ENCODE measurements around the gene RBM6.

The RBM6 gene

GRCh38 chr3:50102558-50102957 is 162.6 kb downstream of the RBM6 start:
- no peak overlapping the region for H3K4me3 ChIP-seq
- H3K4me2 ChIP-seq, result no peak overlapping the region
- H3K4me1 ChIP-seq, result peaks cover 9 to 19% (median 12%) of the 10 kb centered on the region in 10 experiments; a peak in 18 of 20 replicates
- H3K36me3 ChIP-seq, result peaks cover 100% of the 10 kb centered on the region in 11 experiments
- no peak for TF ChIP-seq Cebpa-rat (IDR thresholded peaks at IDR 0.05)
- no peaks in the 10 kb centered on the region for H3K9me3 ChIP-seq (replicated peaks in 1 of 11)
- no peak overlapping the region for H3K27ac ChIP-seq
- no peak overlapping the region for H3K9ac ChIP-seq
- H3K27me3 ChIP-seq, result no peaks in the 10 kb centered on the region
- peaks cover 21 to 99% (median 79%) of the 10 kb centered on the region in 11 experiments for H4K20me1 ChIP-seq

GRCh38 chr3:50111757-50112156 is 171.8 kb downstream of the RBM6 start:
- Histone ChIP-seq H3K9ac (peak overlapping the region in 10 of 11 experiments; percentile 3 to 74 (median 44); a peak in 15 of 22 replicates), H3K27ac (peak overlapping the region in 8 of 11 experiments; percentile 65 to 87 (median 78); a peak in 15 of 22 replicates), H4K20me1 (peaks cover 10 to 100% (median 66%) of the 10 kb centered on the region in 11 experiments; a peak in 20 of 22 replicates), H3K4me1 (peaks cover 35 to 63% (median 59%) of the 10 kb centered on the region in 10 experiments), H3K9me3 (replicated peaks in 1 of 11) (no peaks in the 10 kb centered on the region), H3K27me3 (no peaks in the 10 kb centered on the region), H3K4me2 (peak overlapping the region in 8 of 11 experiments; percentile 57 to 84 (median 72); a peak in 16 of 22 replicates), H3K36me3 (peaks cover 95 to 100% (median 100%) of the 10 kb centered on the region in 11 experiments), H3K4me3 (0 out of 20 replicates have a peak overlapping the region, but pooled peaks of 1 of the 10 experiments have one; percentile 5)
- no peak for TF ChIP-seq Cebpa-rat (IDR thresholded peaks at IDR 0.05)

- Histone ChIP-seq H3K9me3 (replicated peaks in 1 of 11) (no peaks in the 10 kb centered on the region), H4K20me1 (peaks cover 10 to 100% (median 69%) of the 10 kb centered on the region in 11 experiments; a peak in 21 of 22 replicates), H3K9ac (peak overlapping the region in 1 of 11 experiments; percentile 70; a peak in 1 of 22 replicates), H3K4me1 (peaks cover 28 to 56% (median 52%) of the 10 kb centered on the region in 10 experiments), H3K4me3 (no peak overlapping the region), H3K36me3 (peaks cover 95 to 100% (median 100%) of the 10 kb centered on the region in 11 experiments), H3K27me3 (no peaks in the 10 kb centered on the region), H3K27ac (peak overlapping the region in 8 of 11 experiments; percentile 65 to 87 (median 78); a peak in 6 of 22 replicates), H3K4me2 (peak overlapping the region in 7 of 11 experiments; percentile 59 to 84 (median 72); a peak in 11 of 22 replicates)
- no peak for TF ChIP-seq Cebpa-rat (IDR thresholded peaks at IDR 0.05)
These were observed 172.5 kb downstream of the RBM6 start for GRCh38 chr3:50112462-50112861.

- peaks cover 48 to 100% (median 98%) of the 10 kb centered on the region in 11 experiments for H4K20me1 ChIP-seq
- H3K4me1 ChIP-seq, result peaks cover 0 to 19% (median 14%) of the 10 kb centered on the region in 10 experiments; a peak in 14 of 20 replicates
These were observed 177.2 kb downstream of the RBM6 start for GRCh38 chr3:50117120-50117519.

GRCh38 chr3:50118237-50118636 is 178.3 kb downstream of the RBM6 start:
- H3K4me2 ChIP-seq, result no peak overlapping the region
- peaks cover 80 to 98% (median 87%) of the 10 kb centered on the region in 11 experiments for H3K36me3 ChIP-seq
- no peaks in the 10 kb centered on the region for H3K9me3 ChIP-seq (replicated peaks in 1 of 11)
- H3K4me3 ChIP-seq, result no peak overlapping the region
- no peak for TF ChIP-seq Cebpa-rat (IDR thresholded peaks at IDR 0.05)
- H3K9ac ChIP-seq, result no peak overlapping the region
- no peak overlapping the region for H3K27ac ChIP-seq
- H3K27me3 ChIP-seq, result no peaks in the 10 kb centered on the region
- peaks cover 47 to 100% (median 99%) of the 10 kb centered on the region in 11 experiments for H4K20me1 ChIP-seq
- peaks cover 0 to 17% (median 13%) of the 10 kb centered on the region in 10 experiments; a peak in 10 of 20 replicates for H3K4me1 ChIP-seq

More at GRCh38 chr3:50117120-50117519, 177.2 kb downstream of the RBM6 start:
- no peak for TF ChIP-seq Cebpa-rat (IDR thresholded peaks at IDR 0.05)
- no peaks in the 10 kb centered on the region for H3K9me3 ChIP-seq (replicated peaks in 1 of 11)
- no peak overlapping the region for H3K27ac ChIP-seq
- no peak overlapping the region for H3K9ac ChIP-seq
- H3K4me3 ChIP-seq, result no peak overlapping the region
- H3K36me3 ChIP-seq, result peaks cover 90 to 100% (median 93%) of the 10 kb centered on the region in 11 experiments
- no peak overlapping the region for H3K4me2 ChIP-seq
- H3K27me3 ChIP-seq, result no peaks in the 10 kb centered on the region

- Histone ChIP-seq H3K4me3 (no peak overlapping the region), H3K4me2 (no peak overlapping the region), H3K36me3 (peaks cover 65 to 83% (median 71%) of the 10 kb centered on the region in 11 experiments), H3K9ac (no peak overlapping the region), H3K4me1 (peaks cover 0 to 28% (median 22%) of the 10 kb centered on the region in 10 experiments; a peak in 12 of 20 replicates), H3K9me3 (replicated peaks in 1 of 11) (no peaks in the 10 kb centered on the region), H4K20me1 (peaks cover 47 to 94% (median 89%) of the 10 kb centered on the region in 11 experiments), H3K27ac (no peak overlapping the region), H3K27me3 (no peaks in the 10 kb centered on the region)
- no peak for TF ChIP-seq Cebpa-rat (IDR thresholded peaks at IDR 0.05)
These were observed 179.8 kb downstream of the RBM6 start for GRCh38 chr3:50119786-50120185.

GRCh38 chr3:50120364-50121071 is 180.6 kb downstream of the RBM6 start:
- Histone ChIP-seq H3K9me3 (replicated peaks in 1 of 11) (no peaks in the 10 kb centered on the region), H3K4me3 (no peak overlapping the region), H3K27ac (no peak overlapping the region), H3K4me2 (no peak overlapping the region), H4K20me1 (peaks cover 43 to 89% (median 82%) of the 10 kb centered on the region in 11 experiments), H3K27me3 (no peaks in the 10 kb centered on the region), H3K36me3 (peaks cover 58 to 75% (median 64%) of the 10 kb centered on the region in 11 experiments), H3K4me1 (peaks cover 0 to 30% (median 23%) of the 10 kb centered on the region in 10 experiments; a peak in 12 of 20 replicates), H3K9ac (no peak overlapping the region)
- TF ChIP-seq Cebpa-rat (IDR thresholded peaks at IDR 0.05), result no peak

GRCh38 chr3:50121072-50122032 is 181.4 kb downstream of the RBM6 start:
- peaks cover 49 to 67% (median 56%) of the 10 kb centered on the region in 11 experiments for H3K36me3 ChIP-seq

More at GRCh38 chr3:50121072-50122032, 181.4 kb downstream of the RBM6 start:
- Histone ChIP-seq H3K9me3 (replicated peaks in 1 of 11) (no peaks in the 10 kb centered on the region), H3K4me3 (no peak overlapping the region), H3K9ac (no peak overlapping the region), H4K20me1 (peaks cover 43 to 89% (median 74%) of the 10 kb centered on the region in 11 experiments), H3K27me3 (no peaks in the 10 kb centered on the region), H3K4me1 (peaks cover 0 to 33% (median 23%) of the 10 kb centered on the region in 10 experiments; a peak in 12 of 20 replicates), H3K4me2 (peak overlapping the region in 2 of 11 experiments; percentile 3 to 8; a peak in 1 of 22 replicates), H3K27ac (no peak overlapping the region)
- no peak for TF ChIP-seq Cebpa-rat (IDR thresholded peaks at IDR 0.05)

Measured in BLaER1 treated with 17β-estradiol and CSF1 and Interleukin-3, amounts not matched to agents 10 nM and 100 nM (cell line).